OCI-LY3 (cell line): ENCODE data around the gene TNP1.

Source experiments
- EZH2phosphoT487 ChIP-seq: fragments of 200-600 bp; shearing (Covaris generic); IDR thresholded peaks from 2 replicates; pipeline ENCODE4 v1.6.1; 2018; ENCODE audit warnings: antibody characterized with exemption, mixed run types, low read depth
- TF ChIP-seq, protein P1 (sequence below): fragments of 200-600, 300-600 bp; sonication (generic); IDR thresholded peaks from 2 replicates; pipeline ENCODE4 v1.5.1; 2014; ENCODE audit warnings: antibody characterized with exemption, low read length, low read depth

DNA sequence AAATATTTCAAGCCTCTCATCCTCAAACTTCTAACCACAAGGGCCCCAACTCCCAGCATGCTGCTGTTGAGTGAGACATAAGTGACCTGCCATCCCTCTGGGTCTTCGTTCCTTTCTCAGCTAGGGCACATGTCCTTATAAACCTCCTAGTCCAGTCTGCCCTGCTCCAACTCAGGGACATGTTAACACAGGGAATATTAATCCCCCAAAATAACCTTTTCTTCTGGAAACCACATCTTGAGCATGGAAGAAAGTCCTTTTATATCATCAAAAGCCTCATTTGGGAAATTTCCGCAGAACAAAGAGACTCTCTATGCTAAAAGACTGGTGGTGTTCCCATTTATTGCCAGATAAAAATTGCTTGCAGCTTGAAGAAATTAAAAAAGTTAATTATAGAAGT is 14.4 kb downstream of the TNP1 start:
- TF ChIP-seq, protein P1, sequence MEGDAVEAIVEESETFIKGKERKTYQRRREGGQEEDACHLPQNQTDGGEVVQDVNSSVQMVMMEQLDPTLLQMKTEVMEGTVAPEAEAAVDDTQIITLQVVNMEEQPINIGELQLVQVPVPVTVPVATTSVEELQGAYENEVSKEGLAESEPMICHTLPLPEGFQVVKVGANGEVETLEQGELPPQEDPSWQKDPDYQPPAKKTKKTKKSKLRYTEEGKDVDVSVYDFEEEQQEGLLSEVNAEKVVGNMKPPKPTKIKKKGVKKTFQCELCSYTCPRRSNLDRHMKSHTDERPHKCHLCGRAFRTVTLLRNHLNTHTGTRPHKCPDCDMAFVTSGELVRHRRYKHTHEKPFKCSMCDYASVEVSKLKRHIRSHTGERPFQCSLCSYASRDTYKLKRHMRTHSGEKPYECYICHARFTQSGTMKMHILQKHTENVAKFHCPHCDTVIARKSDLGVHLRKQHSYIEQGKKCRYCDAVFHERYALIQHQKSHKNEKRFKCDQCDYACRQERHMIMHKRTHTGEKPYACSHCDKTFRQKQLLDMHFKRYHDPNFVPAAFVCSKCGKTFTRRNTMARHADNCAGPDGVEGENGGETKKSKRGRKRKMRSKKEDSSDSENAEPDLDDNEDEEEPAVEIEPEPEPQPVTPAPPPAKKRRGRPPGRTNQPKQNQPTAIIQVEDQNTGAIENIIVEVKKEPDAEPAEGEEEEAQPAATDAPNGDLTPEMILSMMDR = no peak
- no peak for TF ChIP-seq EZH2phosphoT487
